Measurements from ENCODE around the gene SASH3. TPM values are rescaled to one million over a fixed set of nuclear protein-coding genes. Genes with fewer than 3 reads are reported as not detected.

Gene SASH3
- total and polyA plus RNA-seq, 5 donors from 2014 or later, result 117 to 205 (median 191) TPM

DNA sequence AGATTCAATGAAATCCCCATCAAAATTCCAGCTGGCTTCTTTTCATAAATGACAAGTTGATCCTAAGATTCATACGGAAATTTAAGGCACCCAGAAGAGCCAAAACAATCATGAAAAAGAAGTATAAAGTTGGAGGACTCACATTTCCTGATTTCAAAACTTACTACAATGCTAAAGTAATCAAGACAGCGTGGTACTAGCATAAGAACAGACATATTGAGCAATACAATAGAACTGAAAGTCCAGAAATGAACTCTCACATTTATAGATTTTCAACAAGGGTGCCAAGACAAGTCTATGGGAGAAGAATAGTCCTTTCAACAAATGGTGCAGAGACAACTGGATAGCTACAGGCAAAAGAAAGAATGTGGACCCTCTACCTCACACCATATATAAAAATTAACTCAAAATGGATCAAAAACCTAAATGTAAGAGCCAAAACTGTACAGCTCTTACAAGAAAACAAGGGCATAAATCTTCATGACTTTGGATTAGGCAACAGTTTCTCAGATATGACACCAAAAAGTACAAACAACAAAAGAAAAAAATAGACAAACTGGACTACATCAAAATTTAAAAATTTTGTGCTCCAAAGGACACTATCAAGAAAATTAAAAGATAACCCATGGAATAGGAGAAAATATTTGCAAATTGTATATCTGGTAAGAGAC lies 28.5 kb downstream of the SASH3 start:
- Histone ChIP-seq H3K9me3 (ENCODE audit: control insufficient read depth in 2 of 2, low read length in 2 of 2) (no peaks in the 10 kb centered on the region), H3K27me3 (ENCODE audit: control insufficient read depth, insufficient read depth, low read length) (no peaks in the 10 kb centered on the region), H3K4me3 (ENCODE audit: low read depth, low read length) (no peak overlapping the region), H3K36me3 (ENCODE audit: control insufficient read depth, insufficient read depth, low read length) (peaks cover 2% of the 10 kb centered on the region), H3K27ac (ENCODE audit: insufficient read depth, low read length, poor library complexity, severe bottlenecking) (no peak overlapping the region), H3K4me1 (ENCODE audit: control insufficient read depth, insufficient read depth, low read length, poor library complexity, severe bottlenecking) (no peaks in the 10 kb centered on the region)
- H3K27me3 Mint-ChIP-seq, result no peaks in the 10 kb centered on the region
- H3K4me3 Mint-ChIP-seq, result no peak overlapping the region
- H3K4me1 Mint-ChIP-seq, result peaks cover 0 to 16% (median 11%) of the 10 kb centered on the region in 4 donors
- no peak overlapping the region for H3K27ac Mint-ChIP-seq
- no peaks in the 10 kb centered on the region for H3K9me3 Mint-ChIP-seq
- peaks cover 26% of the 10 kb centered on the region for H3K36me3 Mint-ChIP-seq
- no peak for DNase-seq
- ATAC-seq (ENCODE audit: low read depth in 2 of 2), result no peak

DNA sequence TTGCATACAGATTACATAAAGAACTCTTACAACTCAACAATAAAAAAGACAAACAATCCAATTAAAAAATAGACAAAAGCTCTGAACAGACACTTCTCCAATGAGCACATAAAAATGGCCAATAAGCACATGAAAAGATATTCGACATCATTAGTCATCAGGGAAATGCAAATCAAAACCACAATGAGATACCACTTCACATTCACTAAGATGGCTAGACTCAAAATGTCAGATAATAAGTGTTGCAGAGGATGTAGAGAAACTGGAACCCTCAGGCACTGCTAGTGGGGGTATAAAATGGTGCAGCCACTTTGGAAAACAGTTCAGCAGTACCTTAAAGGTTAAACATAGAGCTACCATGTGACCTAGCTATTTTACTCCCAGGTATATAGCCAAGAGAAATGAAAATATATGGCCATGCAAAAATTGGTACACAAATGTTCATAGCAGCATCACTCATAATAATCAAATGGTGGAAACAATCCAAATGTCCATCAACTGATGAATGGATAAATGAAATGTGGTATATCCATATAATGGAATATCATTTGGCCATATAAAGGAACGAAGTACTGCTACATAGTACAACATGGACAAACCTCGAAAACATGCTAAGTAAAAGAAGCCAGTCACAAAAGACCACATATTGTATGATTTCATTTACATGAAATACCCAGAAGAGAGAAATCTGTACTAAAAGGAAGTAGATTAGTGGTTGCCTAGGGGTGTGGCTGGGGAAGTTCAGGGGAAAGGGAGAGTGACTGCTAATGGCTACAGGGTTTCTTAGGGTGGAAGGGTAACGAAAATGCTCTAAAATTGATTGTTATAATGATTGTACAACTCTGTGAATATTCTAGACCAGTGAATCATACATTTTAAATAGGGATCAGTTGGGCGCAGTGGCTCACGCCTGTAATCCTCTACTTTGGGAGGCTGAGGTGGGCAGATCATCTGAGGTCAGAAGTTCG lies 29.4 kb downstream of the SASH3 start:
- DNase-seq, result peak in 1 of 3 donors; percentile 46
- Mint-ChIP-seq H3K27me3 (no peaks in the 10 kb centered on the region), H3K9me3 (no peaks in the 10 kb centered on the region), H3K4me3 (no peak overlapping the region), H3K36me3 (peaks cover 20% of the 10 kb centered on the region), H3K27ac (peak overlapping the region in 1 of 3 donors; percentile 56), H3K4me1 (peaks cover 0 to 16% (median 11%) of the 10 kb centered on the region in 4 donors)
- Histone ChIP-seq H3K27me3 (ENCODE audit: control insufficient read depth, insufficient read depth, low read length) (no peaks in the 10 kb centered on the region), H3K4me1 (ENCODE audit: control insufficient read depth, insufficient read depth, low read length, poor library complexity, severe bottlenecking) (no peaks in the 10 kb centered on the region), H3K36me3 (ENCODE audit: control insufficient read depth, insufficient read depth, low read length) (peaks cover 2% of the 10 kb centered on the region), H3K4me3 (ENCODE audit: low read depth, low read length) (peak overlapping the region; percentile 13), H3K9me3 (ENCODE audit: control insufficient read depth in 2 of 2, low read length in 2 of 2) (no peaks in the 10 kb centered on the region), H3K27ac (ENCODE audit: insufficient read depth, low read length, poor library complexity, severe bottlenecking) (no peak overlapping the region)
- peak in 1 of 2 donors; percentile 44 for ATAC-seq (ENCODE audit: low read depth in 2 of 2)

DNA sequence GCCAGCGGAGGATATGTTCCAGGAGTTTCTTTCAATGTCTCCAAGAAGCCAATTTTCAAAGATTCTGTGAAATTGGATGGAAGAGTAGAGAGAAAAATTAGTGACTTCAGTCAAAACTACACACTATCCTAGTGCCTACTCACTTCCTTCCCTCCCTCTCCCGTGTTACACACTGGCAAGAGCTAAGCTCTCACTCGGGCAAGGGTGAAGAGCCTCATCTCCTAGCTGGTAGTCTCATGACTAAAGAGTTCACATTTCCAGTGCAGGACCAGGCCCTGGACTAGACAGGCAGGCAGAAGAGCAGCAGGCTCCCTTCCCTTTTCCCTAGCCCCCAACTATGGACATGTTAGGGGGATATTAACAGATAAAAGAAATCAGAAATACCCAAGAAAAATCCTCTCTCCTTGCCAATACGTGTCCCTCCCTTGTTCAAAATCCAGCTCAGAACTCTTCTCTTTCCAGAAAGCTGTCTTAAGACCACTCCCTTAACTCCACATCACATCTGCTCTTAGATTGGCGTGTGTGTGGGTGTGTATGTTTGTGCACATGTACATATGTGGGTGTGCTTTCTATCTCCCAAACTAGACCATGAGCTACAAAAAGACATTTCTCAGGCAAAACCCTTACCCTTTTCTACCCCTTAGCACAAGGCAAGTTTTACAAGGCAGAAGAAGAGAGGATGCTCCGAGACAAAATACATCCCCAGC lies 34.1 kb downstream of the SASH3 start:
- Histone ChIP-seq H3K36me3 (ENCODE audit: control insufficient read depth, insufficient read depth, low read length) (no peaks in the 10 kb centered on the region), H3K4me3 (ENCODE audit: low read depth, low read length) (no peak overlapping the region), H3K9me3 (ENCODE audit: control insufficient read depth in 2 of 2, low read length in 2 of 2) (no peaks in the 10 kb centered on the region), H3K27me3 (ENCODE audit: control insufficient read depth, insufficient read depth, low read length) (no peaks in the 10 kb centered on the region), H3K4me1 (ENCODE audit: control insufficient read depth, insufficient read depth, low read length, poor library complexity, severe bottlenecking) (no peaks in the 10 kb centered on the region), H3K27ac (ENCODE audit: insufficient read depth, low read length, poor library complexity, severe bottlenecking) (no peak overlapping the region)
- Mint-ChIP-seq H3K4me1 (peaks cover 0 to 10% (median 8%) of the 10 kb centered on the region in 4 donors), H3K4me3 (no peak overlapping the region), H3K36me3 (peaks cover 11% of the 10 kb centered on the region), H3K9me3 (no peaks in the 10 kb centered on the region), H3K27me3 (no peaks in the 10 kb centered on the region), H3K27ac (no peak overlapping the region)
- ATAC-seq (ENCODE audit: low read depth in 2 of 2) (no peak), DNase-seq (no peak)

DNA sequence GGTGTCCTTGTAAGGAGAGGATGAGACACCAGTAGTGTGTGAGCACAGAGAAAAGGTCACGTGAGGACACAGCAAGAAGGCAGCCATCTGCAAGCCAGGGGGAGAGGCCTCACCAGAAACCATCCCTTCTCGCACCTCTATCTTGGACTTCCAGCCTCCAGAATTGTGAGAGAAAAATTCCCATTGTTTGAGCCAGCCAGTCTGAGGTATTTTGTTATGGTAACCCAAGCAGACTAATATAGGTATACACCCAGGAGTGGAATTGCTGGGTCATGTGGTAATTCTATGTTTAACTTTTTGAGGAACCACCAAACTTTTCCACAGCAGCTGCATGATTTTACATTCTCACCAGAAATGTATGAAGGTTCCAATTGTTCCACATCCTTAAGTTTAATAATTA lies 38.4 kb downstream of the SASH3 start:
- Mint-ChIP-seq H3K27me3 (no peaks in the 10 kb centered on the region), H3K4me3 (no peak overlapping the region), H3K4me1 (peaks cover 0 to 4% (median 4%) of the 10 kb centered on the region in 4 donors), H3K27ac (peak overlapping the region in 1 of 3 donors; percentile 14), H3K9me3 (no peaks in the 10 kb centered on the region), H3K36me3 (no peaks in the 10 kb centered on the region)
- ATAC-seq (ENCODE audit: low read depth in 2 of 2), result no peak
- Histone ChIP-seq H3K4me3 (ENCODE audit: low read depth, low read length) (no peak overlapping the region), H3K27me3 (ENCODE audit: control insufficient read depth, insufficient read depth, low read length) (no peaks in the 10 kb centered on the region), H3K27ac (ENCODE audit: insufficient read depth, low read length, poor library complexity, severe bottlenecking) (no peak overlapping the region), H3K4me1 (ENCODE audit: control insufficient read depth, insufficient read depth, low read length, poor library complexity, severe bottlenecking) (no peaks in the 10 kb centered on the region), H3K9me3 (ENCODE audit: control insufficient read depth in 2 of 2, low read length in 2 of 2) (no peaks in the 10 kb centered on the region), H3K36me3 (ENCODE audit: control insufficient read depth, insufficient read depth, low read length) (no peaks in the 10 kb centered on the region)
- no peak for DNase-seq

DNA sequence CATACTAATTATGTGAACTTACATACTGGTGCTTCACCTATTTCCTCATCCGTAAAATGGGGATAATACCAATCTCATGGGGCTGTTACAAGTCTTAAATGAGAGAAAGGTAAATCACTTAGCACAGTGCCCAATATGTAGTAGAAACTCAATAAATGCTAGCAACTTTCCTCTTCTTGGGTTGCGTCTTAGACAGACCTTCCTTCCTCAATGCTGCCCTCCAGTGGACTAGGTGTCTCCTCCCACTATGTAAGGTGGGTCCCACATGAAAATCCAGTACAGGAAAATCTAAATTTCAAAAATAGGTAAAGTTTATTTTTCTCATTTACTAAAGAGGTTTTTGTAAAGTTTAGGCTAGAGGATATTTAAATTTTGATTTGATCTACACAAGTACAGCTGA lies 43.4 kb downstream of the SASH3 start:
- no peaks in the 10 kb centered on the region for H3K27me3 ChIP-seq (ENCODE audit: control insufficient read depth, insufficient read depth, low read length)
- H3K4me3 ChIP-seq (ENCODE audit: low read depth, low read length), result peak overlapping the region; percentile 32
- ATAC-seq (ENCODE audit: low read depth in 2 of 2), result peak; percentile 76 to 82
- Mint-ChIP-seq H3K4me3 (peak overlapping the region in 1 of 4 donors; percentile 72), H3K27ac (no peak overlapping the region), H3K4me1 (peaks cover 0 to 21% (median 14%) of the 10 kb centered on the region in 4 donors), H3K9me3 (peaks cover 0 to 2% (median 0%) of the 10 kb centered on the region in 7 donors), H3K36me3 (no peaks in the 10 kb centered on the region), H3K27me3 (no peaks in the 10 kb centered on the region)
- H3K9me3 ChIP-seq (ENCODE audit: control insufficient read depth in 2 of 2, low read length in 2 of 2), result no peaks in the 10 kb centered on the region
- no peak overlapping the region for H3K27ac ChIP-seq (ENCODE audit: insufficient read depth, low read length, poor library complexity, severe bottlenecking)
- peaks cover 14% of the 10 kb centered on the region for H3K4me1 ChIP-seq (ENCODE audit: control insufficient read depth, insufficient read depth, low read length, poor library complexity, severe bottlenecking)
- H3K36me3 ChIP-seq (ENCODE audit: control insufficient read depth, insufficient read depth, low read length), result no peaks in the 10 kb centered on the region
- DNase-seq, result peak; percentile 35 to 75 (median 59)

DNA sequence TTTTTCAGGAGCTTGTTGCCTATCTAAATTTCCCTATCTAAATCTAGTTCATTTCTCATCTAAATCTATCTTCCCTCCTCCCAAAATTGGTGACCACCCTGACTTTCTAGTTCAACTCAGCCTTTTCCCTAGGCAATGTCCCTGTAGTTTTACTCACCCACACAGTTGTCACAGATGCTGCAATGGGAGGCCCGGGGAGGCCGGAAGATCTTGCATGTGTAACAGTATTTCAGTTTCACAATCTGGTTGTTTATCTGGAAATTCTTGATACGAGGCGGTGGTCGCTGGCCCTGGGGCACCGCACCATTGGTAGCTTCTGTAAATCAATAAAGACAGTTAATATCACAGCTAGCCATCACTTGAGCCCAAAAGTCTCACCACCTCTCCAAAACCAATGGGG lies 43.8 kb downstream of the SASH3 start:
- Mint-ChIP-seq H3K4me1 (peaks cover 0 to 21% (median 14%) of the 10 kb centered on the region in 4 donors), H3K27ac (peak overlapping the region in 2 of 3 donors; percentile 8 to 87)
- peak in 1 of 3 donors; percentile 40 for DNase-seq

DNA sequence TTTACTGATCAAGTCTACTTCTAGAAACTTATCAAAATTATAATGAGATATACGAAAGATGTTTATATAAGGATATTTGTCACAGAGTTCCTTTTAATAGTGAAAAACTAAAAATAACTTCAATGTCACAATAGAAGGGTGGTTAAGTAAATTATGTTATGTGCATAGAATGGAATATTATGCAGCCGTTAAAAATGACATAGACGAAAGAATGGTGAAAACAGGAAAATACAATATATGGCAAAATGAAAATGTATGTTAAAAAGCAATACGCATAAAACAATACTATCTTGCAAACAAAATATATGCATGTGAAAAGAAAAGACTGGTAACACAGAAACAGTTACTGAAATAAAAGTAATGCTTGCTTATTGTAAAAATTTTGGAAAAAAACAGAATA lies 44.9 kb downstream of the SASH3 start:
- no peak for ATAC-seq (ENCODE audit: low read depth in 2 of 2)
- Mint-ChIP-seq H3K27ac (no peak overlapping the region), H3K9me3 (peaks cover 0 to 2% (median 0%) of the 10 kb centered on the region in 7 donors)

More for the DNA sequence above, 43.8 kb downstream of the SASH3 start:
- Histone ChIP-seq H3K4me3 (ENCODE audit: low read depth, low read length) (peak overlapping the region; percentile 32), H3K36me3 (ENCODE audit: control insufficient read depth, insufficient read depth, low read length) (no peaks in the 10 kb centered on the region), H3K27me3 (ENCODE audit: control insufficient read depth, insufficient read depth, low read length) (no peaks in the 10 kb centered on the region), H3K9me3 (ENCODE audit: control insufficient read depth in 2 of 2, low read length in 2 of 2) (no peaks in the 10 kb centered on the region), H3K4me1 (ENCODE audit: control insufficient read depth, insufficient read depth, low read length, poor library complexity, severe bottlenecking) (peaks cover 14% of the 10 kb centered on the region), H3K27ac (ENCODE audit: insufficient read depth, low read length, poor library complexity, severe bottlenecking) (no peak overlapping the region)
- Mint-ChIP-seq H3K9me3 (peaks cover 0 to 2% (median 0%) of the 10 kb centered on the region in 7 donors), H3K36me3 (peaks cover under 1% of the 10 kb centered on the region), H3K27me3 (no peaks in the 10 kb centered on the region), H3K4me3 (peak overlapping the region in 2 of 4 donors; percentile 60 to 72)
- ATAC-seq (ENCODE audit: low read depth in 2 of 2), result no peak

More for the DNA sequence above, 44.9 kb downstream of the SASH3 start:
- Histone ChIP-seq H3K4me3 (ENCODE audit: low read depth, low read length) (no peak overlapping the region), H3K4me1 (ENCODE audit: control insufficient read depth, insufficient read depth, low read length, poor library complexity, severe bottlenecking) (peaks cover 14% of the 10 kb centered on the region), H3K27me3 (ENCODE audit: control insufficient read depth, insufficient read depth, low read length) (no peaks in the 10 kb centered on the region), H3K9me3 (ENCODE audit: control insufficient read depth in 2 of 2, low read length in 2 of 2) (no peaks in the 10 kb centered on the region), H3K36me3 (ENCODE audit: control insufficient read depth, insufficient read depth, low read length) (no peaks in the 10 kb centered on the region), H3K27ac (ENCODE audit: insufficient read depth, low read length, poor library complexity, severe bottlenecking) (no peak overlapping the region)
- DNase-seq, result no peak
- no peaks in the 10 kb centered on the region for H3K27me3 Mint-ChIP-seq
- H3K36me3 Mint-ChIP-seq, result peaks cover 4% of the 10 kb centered on the region
- H3K4me3 Mint-ChIP-seq, result no peak overlapping the region
- H3K4me1 Mint-ChIP-seq, result peaks cover 0 to 21% (median 14%) of the 10 kb centered on the region in 4 donors
